ENCODE measurements around the gene IGF2BP2.
"Not testable (repeated sequence)": the region's sequence is repeated elsewhere in the genome, so short reads cannot be mapped to it uniquely, and the experiment has no call there.

Gene IGF2BP2

DNA sequence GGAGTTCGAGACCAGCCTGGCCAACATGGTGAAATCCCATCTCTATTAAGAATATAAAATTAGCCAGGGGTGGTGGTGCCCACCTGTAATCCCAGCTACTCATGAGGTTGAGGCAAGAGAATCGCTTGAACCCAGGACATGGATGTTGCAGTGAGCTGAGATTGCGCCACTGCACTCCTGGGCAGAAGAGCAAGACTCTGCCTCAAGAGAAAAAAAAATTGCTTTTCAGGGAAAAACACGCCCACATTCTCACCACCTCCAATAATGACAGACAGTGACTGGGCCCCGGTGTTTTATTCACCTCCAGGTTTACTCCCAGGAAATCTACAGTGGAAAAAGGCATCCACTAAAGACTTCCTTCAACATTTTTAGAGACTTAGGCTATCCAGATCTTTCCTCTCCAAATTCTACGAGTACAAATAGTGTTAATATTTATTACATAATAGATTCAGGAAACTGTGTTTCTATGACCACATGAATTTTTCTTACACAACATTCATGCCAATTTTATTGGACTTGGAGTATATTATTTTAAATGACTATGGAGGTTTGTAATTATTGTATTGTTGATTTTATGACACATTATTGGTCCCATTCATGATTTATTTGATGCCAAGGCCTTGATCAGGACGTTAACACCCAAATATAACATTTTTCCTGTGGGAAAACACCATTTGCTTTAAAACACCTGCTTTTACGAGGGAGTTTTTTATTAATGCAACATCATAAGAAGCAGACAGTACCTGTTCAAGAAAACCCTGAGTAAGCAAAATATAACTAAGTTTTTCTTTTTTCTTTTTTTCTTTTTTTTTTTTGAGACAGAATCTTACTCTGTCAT is 26.6 kb downstream of the IGF2BP2 start:
- DNase-seq, result no peak

DNA sequence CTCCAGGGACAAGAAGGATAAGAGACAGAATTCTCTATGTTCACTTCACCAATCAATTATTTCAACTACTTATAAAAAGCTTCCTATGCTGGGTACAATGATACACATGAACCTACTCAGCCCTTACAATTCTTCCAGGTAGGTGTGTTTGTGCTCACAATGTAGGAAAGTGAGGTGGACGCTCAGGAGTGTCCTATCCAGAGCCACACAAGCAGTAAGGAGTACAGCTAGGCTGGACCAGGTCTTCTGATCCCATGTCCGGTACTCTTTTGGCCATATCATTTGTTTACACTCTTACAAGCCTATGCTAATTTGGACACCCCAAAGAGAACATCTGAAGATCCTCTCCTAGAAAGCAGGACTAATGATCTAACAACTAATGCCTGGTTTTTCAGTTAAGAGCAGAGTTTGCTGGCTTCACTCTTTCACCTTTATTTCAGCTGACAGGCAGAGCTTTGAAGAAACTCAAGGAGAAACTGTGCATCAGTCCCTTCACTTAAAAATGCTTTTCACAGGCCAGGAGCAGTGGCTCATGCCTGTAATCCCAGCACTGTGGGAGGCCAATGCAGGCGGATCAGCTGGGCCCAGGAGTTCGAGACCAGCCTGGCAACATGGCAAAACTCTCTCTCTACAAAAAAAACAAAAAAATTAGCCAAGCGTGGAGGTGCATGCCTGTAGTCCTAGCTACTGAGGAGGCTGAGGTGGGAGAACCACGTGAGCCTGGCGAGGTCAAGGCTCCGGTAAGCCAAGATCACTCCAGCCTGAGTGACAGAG is 27.5 kb downstream of the IGF2BP2 start:
- no peak for DNase-seq

DNA sequence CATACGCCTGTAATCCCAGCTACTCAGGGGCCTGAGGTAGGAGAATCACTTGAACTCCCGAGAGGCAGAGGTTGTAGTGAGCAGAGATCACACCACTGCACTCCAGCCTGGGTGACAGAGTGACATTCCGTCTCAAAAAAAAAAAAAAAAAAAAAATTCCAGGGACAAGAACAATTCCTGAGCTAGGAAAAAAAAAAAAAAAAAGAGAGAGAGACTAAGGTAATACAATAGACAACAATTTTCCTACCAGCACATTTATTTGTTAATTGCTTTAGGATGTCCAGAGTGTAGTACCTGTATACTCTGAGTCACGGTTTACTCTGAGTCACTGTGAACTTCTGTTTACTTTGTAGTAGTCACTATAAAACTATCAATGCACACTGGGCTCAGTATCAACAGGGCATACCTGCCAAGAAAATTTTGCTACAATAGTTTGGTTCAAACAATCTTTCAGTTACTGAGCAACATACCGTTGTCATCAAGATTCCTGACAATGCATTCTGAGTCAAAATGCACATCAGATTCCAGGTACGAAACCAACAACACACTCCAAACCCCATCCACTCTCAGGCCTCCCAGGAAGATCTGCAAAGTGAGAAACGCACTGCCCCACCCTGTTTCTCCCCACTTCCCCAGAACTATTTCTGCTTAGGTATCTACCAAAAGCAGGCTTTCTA is 28.3 kb downstream of the IGF2BP2 start:
- DNase-seq, result no peak

DNA sequence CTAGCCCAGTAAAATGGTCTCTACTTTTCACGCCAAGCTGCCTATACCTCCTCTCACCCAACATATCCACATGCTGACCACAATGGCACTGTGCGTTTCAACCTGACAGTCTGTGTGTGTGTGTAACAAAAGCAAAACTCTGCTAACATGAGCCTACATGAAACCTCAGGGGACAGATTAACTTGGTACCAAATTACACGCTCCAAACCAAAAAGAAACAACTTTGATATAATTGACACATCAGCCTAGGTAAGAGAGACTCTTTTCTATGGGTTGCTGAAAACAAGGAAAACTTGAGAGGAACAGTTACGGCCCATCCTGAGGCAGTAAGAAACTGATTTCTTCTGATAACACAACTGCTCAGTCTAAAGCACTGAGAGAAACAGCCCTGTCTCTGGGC is 31.5 kb downstream of the IGF2BP2 start:
- DNase-seq, result no peak

DNA sequence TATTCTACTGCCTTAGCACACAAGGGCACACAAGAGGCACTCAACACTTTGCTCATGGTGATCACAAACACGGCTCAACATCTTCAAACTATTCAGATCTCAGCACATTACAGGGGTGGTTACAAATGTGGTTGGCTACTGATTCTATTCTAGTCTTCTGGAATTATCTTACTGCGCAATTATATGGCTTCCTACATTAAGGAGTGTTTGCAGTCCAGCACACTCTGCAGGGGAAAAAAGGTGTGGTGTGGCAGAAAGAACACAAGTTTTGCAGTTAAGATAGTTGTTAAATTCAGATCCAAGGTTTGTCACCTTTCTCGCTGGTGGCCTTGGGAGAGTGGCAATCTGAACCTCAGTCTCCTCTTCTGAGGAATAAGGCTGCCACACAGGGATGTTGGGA is 31.9 kb downstream of the IGF2BP2 start:
- DNase-seq, result no peak

DNA sequence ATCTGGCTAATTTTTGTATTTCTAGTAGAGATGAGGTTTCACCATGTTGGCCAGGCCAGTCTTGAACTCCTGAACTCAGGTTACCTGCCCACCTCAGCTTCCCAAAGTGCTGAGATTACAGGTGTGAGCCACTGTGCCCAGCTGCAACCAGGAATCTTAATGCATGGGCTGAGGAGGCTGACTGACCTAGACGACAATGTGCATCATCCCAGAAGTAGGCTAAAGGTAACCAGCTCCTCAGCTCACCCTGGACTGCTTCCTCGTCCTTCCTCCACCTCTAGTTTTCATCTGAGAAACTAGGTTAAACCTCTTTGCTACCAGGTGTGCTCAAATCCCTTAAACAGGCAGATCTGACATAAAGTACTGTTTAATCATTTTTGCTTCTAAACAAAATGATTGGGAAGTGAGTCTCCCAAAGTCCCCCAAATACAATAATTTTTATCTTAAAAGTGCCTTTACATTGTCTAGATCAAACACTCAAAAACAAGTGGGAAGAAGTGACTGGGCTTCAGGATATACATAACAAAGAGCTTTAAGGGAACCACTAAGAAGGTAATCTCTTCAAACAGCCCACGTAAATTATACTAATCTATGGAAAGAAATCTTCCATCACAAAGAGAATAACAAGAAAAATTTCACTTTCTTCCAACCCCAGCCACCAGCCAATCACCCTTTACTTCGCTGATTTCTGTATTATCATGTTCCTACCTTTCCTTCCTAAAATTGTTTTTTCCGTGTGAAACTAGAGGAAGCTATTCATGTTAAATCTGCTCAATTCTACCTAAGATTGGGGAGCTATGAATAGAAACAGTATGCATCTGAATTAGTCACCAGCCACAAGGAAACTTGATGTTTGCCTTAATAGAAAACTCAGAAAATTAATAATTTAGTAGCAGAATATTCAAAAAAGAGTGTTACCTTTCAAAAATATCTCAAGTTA is 34.7 kb downstream of the IGF2BP2 start:
- no peak for DNase-seq

DNA sequence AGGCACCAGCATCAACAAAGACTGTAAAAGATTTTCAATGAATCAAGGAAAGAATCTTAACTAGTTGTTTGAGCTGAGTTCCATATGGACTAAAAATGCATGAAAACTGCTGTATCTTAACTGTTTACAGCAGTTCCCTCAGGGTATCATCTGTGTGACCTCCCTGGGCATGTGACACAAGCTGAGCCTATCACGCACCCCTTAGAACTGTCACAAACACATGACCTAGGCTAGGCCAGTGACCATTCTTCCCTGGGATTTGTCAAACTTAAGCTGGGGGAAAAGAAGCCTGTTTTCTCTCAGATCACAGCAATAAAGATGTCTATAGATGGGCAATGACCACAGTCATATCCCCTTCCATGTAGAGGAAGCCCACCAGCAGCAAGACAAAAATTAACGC is 35.7 kb downstream of the IGF2BP2 start:
- no peak for DNase-seq

DNA sequence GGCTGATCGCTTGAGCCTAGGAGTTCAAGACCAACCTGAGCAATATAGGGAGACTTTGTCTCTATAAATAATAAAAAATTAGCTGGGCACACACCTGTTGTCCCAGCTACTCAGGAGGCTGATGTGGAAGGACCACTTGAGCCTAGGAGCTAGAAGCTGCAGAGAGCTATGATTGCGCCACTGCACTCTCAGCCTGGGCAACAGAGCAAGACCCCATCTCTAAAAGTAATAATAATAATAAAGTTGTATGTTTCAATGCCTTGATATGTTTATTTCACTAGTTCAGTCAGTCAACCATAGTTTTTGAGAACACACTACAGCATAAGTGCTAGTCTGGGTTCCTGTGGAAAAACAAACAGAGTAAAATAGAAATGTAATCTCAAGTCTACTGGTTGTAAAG is 36.5 kb downstream of the IGF2BP2 start:
- DNase-seq, result no peak

DNA sequence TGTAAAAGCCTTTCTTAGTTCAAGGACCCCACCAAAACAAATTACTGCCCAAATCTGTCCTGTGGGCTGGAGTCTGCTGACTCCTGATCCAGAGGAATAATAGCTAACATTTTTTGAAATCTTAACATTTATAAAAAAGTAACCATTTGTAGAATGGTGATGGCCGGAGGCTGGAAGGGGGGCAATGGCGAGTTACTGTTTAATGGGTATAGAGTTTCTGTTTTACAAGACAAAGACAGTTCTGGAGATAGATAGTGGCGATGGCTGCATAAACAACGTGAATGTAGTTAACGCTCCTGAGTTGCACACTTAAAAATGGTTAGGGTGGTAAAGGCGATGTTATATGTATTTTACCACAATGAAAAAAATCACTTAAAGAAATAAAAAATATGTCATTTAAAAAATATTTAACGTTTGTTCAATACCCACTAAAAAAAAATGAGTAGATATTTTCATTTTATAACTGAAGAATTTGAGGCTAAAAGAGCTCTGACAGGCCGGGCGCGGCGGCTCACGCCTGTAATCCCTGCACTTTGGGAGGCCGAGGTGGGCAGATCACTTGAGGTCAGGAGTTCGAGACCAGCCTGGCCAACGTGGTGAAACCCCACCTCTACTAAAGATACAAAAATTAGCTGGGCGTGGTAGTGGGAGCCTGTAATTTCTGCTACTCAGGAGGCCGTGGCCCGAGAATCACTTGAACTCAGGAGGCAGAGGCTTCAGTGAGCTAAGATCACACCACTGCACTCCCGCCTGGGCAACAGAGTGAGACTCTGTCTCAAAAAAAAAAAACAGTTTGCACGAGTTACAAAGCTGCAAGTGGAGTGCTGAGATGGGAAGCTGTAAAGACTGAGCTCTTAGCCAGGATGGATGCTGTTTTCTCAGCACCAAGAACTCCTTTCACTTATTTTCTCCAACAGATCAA is 37.6 kb downstream of the IGF2BP2 start:
- DNase-seq, result no peak

DNA sequence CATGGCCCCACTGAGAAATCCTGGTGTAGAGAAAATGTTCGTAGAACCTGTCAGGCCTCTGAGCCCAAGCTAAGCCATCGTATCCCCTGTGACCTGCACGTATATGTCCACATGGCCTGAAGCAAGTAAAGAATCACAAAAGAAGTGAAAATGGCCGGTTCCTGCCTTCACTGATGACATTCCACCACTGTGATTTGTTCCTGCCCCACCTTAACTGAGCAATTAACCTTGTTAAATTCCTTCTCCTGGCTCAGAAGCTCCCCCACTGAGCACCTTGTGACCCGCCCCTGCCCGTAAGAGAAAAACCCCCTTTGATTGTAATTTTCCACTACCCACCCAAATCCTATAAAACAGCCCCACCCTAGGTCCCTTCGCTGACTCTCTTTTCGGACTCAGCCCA is 38.6 kb downstream of the IGF2BP2 start:
- DNase-seq, result not testable (repeated sequence)

DNA sequence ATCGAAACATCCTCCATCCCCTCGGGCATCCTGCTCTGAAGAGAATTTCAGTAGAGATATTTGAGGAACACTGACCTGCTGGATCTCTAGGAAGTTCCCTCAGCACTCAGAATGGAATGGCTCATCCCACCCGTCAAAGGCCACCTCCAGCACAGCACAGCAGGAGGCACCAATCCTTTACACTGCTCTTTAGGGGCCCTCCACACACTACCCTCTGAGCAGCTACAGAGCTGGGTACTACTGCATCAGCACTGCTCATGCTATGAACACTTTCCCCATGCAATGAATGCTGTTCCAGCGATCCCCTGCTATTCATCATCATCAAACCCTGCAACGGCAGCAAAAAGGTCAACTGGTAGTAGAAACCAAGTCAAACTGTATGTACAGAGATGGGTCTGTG is 40.5 kb downstream of the IGF2BP2 start:
- DNase-seq, result no peak

DNA sequence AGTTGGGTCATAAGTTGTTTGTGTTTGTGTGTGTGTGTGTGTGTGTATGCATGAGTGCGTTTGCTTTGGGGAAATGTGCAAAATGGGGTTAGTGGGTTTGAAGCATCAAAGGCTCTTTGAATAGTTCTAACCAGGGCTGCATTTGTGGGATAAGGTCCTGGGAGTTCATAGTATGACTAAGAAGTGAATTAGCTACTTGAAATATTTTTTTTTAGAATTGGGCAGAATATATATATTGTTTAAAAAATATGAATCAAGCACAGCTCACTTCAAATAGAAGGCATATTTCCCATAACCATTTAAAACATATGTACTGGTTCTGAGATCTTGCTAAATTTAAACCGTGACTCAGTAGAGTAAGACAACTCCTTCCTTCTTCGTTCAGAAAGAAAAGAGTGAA is 43.1 kb downstream of the IGF2BP2 start:
- DNase-seq, result no peak

DNA sequence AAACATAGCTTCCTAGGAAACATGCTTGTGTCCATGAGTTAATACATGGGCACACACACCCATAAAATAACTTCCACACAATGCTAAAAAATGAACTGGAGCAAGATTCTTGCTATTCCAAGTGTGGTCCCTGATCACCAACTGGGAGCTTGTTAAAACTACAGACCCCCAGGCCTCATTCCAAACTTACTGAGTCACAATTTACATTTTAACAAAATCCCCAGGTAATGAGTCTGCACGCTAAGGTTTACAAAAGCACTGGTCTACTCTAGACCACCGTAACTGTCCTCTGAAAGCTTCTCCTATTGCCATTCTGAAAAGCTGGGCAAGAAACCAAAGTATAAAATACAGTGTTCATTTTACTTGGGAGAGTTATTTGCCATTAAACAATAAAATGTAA is 45.4 kb downstream of the IGF2BP2 start:
- no peak for DNase-seq

DNA sequence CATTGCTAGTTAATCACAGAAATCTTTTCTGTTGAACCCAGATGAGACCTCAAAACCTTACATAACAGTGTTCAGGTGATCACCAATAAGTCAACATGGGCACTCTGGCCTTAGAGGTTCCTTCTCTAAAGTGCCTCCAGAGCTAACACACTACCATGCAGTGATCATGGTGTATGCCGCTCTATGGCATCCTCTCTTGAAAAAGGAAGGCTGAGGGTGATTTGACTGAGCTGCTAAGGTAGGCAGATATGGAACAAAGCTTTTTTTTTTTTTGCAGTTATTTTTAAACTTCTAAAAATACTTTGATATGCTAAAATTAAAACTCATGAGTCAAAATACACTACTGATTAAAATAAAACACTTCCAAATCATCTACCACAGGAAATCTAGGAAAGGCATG is 46.0 kb downstream of the IGF2BP2 start:
- no peak for DNase-seq

DNA sequence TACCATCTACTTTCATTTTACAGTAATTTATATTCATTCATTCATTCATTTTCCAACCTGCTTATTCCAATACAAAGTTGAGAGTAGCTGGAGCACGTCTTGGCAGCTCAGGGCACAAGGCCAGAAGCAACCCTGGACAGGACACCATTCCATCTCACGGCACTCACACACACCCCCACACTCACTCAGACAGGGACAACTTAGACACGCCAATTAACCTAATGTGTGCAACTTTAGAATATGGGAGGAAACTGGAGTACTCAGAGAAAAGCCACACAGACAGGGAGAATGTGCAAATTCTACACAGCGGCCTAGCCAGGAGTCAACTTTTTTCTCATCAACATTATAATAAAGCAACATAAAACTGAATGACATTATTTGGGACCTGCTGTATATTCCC is 46.7 kb downstream of the IGF2BP2 start:
- DNase-seq, result no peak

DNA sequence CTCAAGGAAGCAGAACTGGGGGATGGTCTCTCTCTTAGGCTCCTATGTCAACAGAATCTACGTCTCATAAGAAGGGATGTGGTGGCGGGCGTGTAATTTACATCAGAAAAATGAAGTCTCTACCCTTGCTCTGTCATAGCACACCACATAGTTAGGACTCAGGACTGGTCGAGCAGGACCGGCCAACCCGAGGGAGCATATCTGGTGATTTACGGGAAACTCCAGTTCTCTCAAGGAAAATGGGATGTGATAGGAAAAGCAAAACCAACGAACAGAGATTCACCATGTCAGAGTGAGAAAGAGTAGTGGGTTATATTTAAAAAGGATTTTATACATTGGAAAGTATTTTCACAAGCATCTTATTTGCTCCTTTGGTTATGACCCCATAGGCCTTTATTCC is 54.7 kb downstream of the IGF2BP2 start:
- no peak for DNase-seq

DNA sequence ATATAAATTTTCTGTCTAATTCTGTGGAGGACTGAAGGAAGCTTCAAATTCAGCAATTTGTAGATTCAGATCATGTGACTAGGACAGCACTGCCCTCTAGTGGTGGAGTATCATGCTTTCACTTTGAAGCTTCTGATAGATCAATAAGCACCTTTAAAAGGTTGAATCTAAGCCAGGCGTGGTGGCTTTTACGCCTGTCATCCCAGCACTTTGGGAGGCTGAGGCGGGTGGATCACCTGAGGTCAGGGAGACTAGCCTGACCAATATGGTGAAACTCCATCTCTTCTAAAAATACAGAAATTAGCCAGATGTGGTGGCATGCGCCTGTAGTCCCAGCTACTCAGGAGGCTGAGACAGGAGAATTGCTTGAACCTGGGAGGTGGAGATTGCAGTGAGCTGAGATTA is 56.3 kb downstream of the IGF2BP2 start:
- DNase-seq, result peak; percentile 48

DNA sequence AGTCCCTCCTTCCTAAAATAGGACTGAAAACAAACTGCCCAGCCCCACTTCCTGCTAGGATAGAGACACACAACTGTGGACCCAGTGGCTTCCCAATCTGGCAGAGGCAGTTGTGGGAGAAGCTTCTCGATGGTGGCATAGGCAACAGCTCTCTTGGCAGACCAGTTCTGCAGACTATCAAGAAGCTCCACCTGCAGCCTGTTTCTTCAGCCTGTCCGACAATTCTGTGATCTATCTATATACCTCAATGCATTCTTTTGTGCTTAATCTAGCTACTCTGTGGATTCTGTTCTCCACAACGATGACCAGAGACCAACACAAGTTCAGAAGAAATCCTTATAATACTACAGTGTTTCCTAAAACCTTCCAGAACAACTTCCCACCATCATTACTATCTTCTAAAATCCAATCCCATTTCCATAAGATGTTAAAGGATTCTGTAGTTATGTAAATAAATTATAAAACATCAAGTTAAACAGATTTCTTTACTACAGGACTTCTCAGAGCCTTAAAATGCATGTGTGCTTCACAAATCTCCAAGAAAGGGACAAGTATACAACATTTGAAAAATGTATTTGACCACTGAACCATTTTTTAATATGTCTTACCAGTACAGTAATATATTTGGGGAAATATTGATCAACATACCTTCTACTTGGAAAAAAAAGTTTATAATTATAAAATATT is 57.7 kb downstream of the IGF2BP2 start:
- DNase-seq, result no peak

DNA sequence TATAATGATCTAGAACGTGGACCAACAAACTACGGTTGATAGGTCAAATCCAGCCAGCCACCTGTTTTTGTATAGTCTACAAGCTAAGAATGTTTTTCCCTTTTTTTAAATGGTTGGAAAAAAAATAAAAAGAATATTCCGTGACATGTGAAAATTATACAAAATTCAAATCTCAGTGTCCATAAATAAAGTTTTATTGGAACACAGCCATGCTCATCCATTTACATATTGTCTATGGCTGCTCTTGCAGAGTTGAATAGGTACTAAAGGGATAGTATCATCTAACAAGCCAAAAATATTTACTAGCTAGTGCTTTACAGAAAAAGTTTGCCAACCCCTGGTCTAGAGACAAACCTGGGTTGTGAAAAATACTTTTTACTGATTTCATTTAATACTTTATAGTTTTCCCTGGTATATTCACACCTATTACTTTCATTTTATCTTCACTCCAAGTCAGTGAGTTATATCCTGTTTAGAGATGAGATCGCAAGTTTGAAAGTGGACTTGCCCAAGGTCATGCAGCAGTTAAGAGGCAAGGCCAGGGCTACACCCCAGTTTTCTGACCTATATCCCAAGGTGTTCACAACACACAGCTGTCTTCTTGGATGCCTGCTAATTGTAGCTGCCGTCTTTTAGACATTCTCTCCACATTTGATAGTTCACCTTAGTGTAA is 58.4 kb downstream of the IGF2BP2 start:
- no peak for DNase-seq

DNA sequence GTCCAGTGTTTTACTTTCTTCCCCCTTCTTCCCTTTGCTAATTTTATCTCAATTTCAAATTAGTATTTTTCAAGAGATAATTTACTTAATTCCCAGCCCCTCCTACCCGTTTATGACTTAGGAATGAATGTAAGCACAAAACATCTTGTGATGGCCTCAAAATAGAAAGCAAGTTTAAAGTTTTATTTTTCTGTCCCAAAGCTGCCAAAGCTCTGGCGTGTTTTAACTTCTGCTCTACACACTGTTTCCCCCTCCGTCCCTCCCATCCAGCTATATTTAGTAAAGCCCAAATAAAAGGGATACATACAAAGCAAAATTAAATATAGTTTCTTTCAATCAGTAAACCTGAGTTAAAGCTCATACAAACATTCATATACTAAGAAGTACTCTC is 59.9 kb downstream of the IGF2BP2 start:
- DNase-seq, result no peak
